ENCODE results near the gene JAG2.

DNA sequence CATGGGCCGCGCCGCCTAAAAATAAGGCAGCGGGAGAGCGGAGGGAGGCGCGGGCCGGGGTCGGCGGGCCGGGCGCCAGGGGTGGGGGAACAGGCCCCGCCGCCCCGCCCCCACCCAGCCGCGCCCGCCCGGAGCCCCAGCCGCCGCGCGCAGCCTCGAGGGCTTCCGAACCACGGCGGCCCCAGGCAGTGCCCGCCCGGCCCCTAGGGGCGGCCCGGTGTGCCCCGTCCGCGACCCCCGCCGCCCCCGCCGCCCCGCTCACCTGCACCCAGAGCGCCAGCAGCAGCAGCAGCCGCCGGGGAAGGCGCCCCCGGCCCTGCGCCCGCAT, 519 bp downstream of the JAG2 start:
- TF ChIP-seq, protein P1, sequence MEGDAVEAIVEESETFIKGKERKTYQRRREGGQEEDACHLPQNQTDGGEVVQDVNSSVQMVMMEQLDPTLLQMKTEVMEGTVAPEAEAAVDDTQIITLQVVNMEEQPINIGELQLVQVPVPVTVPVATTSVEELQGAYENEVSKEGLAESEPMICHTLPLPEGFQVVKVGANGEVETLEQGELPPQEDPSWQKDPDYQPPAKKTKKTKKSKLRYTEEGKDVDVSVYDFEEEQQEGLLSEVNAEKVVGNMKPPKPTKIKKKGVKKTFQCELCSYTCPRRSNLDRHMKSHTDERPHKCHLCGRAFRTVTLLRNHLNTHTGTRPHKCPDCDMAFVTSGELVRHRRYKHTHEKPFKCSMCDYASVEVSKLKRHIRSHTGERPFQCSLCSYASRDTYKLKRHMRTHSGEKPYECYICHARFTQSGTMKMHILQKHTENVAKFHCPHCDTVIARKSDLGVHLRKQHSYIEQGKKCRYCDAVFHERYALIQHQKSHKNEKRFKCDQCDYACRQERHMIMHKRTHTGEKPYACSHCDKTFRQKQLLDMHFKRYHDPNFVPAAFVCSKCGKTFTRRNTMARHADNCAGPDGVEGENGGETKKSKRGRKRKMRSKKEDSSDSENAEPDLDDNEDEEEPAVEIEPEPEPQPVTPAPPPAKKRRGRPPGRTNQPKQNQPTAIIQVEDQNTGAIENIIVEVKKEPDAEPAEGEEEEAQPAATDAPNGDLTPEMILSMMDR (IDR thresholded peaks at IDR 0.05), result no peak
- TF ChIP-seq POLR2A (IDR thresholded peaks at IDR 0.05), result no peak

All from testis (tissue), 2 donors.